K562 (cell line): ENCODE measurements around the gene FILIP1.

Experiments used
- FOXK1 ChIP-seq: sonication (generic); formaldehyde crosslinking; IDR thresholded peaks from 2 replicates; pipeline ENCODE4 v1.8.0; 2022; ENCODE audit warnings: missing genetic modification reagents, mild to moderate bottlenecking, borderline replicate concordance
- HMG20B ChIP-seq: fragments of 250-450 bp; sonication (Bioruptor Pico); IDR thresholded peaks from 2 replicates; pipeline ENCODE4 v1.5.0; 2021; ENCODE audit warnings: mild to moderate bottlenecking
- RAD21 ChIP-seq, 2 experiments: fragments of 250-450 bp in 1 of 2; fragments of 450-650 bp in 1 of 2; sonication (Bioruptor Pico) in 1 of 2; formaldehyde crosslinking in 1 of 2; IDR thresholded peaks in 1 of 2; conservative IDR thresholded peaks in 1 of 2; 2 replicates each; pipeline versions ENCODE4 v1.4.0 to v1.8.0; 2020 to 2022; ENCODE audit warnings: mild to moderate bottlenecking in 2 of 2, moderate library complexity in 1 of 2
- ZBTB1 ChIP-seq: sonication (generic); formaldehyde crosslinking; IDR thresholded peaks from 2 replicates; pipeline ENCODE4 v1.8.1; 2023; ENCODE audit warnings: missing genetic modification reagents, low read depth, mild to moderate bottlenecking, borderline replicate concordance
- ZFPM2 ChIP-seq: fragments of 250-450 bp; sonication (Bioruptor Pico); IDR thresholded peaks from 2 replicates; pipeline ENCODE4 v1.5.1; 2022; ENCODE audit warnings: mild to moderate bottlenecking
- ZNF232 ChIP-seq: sonication (generic); formaldehyde crosslinking; IDR thresholded peaks from 2 replicates; pipeline ENCODE4 v1.8.0; 2022; ENCODE audit warnings: mild to moderate bottlenecking, missing genetic modification reagents
- TF ChIP-seq, protein P1 (sequence below): sonication (generic); formaldehyde crosslinking; IDR thresholded peaks from 2 replicates; pipeline ENCODE4 v1.8.1; 2023; ENCODE audit warnings: mild to moderate bottlenecking, missing genetic modification reagents
- TF ChIP-seq, protein P2 (sequence below): fragments of 250-450 bp; sonication (Bioruptor Pico); IDR thresholded peaks from 2 replicates; pipeline ENCODE4 v1.4.0; 2020; ENCODE audit warnings: mild to moderate bottlenecking, moderate library complexity
- TF ChIP-seq, protein P3 (sequence below): IDR thresholded peaks from 3 replicates; pipeline ENCODE4 v1.6.1; 2011; ENCODE audit warnings: borderline replicate concordance, mild to moderate bottlenecking; ENCODE audit not compliant: insufficient read length, insufficient read depth
- TF ChIP-seq, protein P4 (sequence below): conservative IDR thresholded peaks from 2 replicates; pipeline ENCODE4 v1.6.1; 2011; ENCODE audit warnings: low read depth, mild to moderate bottlenecking, low read length; ENCODE audit not compliant: control insufficient read depth

DNA sequence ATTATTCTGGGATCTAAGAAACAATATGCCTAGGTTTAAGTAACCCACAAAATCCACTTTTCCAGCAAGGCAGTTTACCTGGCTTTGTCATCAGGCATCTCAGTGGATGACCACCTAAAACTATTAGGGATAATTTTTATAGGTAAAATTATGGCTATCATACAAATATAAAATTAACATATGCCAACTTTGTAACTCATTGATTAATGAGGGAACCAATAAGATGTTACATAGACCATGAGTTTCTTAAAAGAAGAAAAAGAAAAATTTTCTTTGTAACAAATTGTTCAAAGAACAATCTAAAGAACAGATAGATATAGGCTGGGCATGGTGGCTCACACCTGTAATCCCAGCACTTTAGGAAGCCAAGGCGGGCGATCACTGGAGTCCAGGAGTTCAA is 49.7 kb upstream of the FILIP1 start:
- TF ChIP-seq HMG20B (CRISPR knock-in tag) (no peak), ZFPM2 (no peak), RAD21 (CRISPR knock-in tag; conservative IDR thresholded peaks at IDR 0.05 in 1 of 2, IDR thresholded peaks at IDR 0.05 in 1 of 2) (no peak), FOXK1 (no peak), ZNF232 (CRISPR knock-in tag) (no peak), ZBTB1 (CRISPR knock-in tag) (no peak)
- TF ChIP-seq, protein P1, sequence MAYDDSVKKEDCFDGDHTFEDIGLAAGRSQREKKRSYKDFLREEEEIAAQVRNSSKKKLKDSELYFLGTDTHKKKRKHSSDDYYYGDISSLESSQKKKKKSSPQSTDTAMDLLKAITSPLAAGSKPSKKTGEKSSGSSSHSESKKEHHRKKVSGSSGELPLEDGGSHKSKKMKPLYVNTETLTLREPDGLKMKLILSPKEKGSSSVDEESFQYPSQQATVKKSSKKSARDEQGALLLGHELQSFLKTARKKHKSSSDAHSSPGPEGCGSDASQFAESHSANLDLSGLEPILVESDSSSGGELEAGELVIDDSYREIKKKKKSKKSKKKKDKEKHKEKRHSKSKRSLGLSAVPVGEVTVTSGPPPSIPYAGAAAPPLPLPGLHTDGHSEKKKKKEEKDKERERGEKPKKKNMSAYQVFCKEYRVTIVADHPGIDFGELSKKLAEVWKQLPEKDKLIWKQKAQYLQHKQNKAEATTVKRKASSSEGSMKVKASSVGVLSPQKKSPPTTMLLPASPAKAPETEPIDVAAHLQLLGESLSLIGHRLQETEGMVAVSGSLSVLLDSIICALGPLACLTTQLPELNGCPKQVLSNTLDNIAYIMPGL (CRISPR knock-in tag), result no peak
- TF ChIP-seq, protein P2, sequence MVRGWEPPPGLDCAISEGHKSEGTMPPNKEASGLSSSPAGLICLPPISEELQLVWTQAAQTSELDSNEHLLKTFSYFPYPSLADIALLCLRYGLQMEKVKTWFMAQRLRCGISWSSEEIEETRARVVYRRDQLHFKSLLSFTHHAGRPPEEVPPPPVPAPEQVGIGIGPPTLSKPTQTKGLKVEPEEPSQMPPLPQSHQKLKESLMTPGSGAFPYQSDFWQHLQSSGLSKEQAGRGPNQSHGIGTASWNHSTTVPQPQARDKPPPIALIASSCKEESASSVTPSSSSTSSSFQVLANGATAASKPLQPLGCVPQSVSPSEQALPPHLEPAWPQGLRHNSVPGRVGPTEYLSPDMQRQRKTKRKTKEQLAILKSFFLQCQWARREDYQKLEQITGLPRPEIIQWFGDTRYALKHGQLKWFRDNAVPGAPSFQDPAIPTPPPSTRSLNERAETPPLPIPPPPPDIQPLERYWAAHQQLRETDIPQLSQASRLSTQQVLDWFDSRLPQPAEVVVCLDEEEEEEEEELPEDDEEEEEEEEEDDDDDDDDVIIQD (CRISPR knock-in tag), result no peak
- TF ChIP-seq, protein P3, sequence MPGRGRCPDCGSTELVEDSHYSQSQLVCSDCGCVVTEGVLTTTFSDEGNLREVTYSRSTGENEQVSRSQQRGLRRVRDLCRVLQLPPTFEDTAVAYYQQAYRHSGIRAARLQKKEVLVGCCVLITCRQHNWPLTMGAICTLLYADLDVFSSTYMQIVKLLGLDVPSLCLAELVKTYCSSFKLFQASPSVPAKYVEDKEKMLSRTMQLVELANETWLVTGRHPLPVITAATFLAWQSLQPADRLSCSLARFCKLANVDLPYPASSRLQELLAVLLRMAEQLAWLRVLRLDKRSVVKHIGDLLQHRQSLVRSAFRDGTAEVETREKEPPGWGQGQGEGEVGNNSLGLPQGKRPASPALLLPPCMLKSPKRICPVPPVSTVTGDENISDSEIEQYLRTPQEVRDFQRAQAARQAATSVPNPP, result no peak
- TF ChIP-seq, protein P4, sequence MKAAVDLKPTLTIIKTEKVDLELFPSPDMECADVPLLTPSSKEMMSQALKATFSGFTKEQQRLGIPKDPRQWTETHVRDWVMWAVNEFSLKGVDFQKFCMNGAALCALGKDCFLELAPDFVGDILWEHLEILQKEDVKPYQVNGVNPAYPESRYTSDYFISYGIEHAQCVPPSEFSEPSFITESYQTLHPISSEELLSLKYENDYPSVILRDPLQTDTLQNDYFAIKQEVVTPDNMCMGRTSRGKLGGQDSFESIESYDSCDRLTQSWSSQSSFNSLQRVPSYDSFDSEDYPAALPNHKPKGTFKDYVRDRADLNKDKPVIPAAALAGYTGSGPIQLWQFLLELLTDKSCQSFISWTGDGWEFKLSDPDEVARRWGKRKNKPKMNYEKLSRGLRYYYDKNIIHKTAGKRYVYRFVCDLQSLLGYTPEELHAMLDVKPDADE, result no peak
